Esophagus squamous epithelium (tissue), 4 donors: Measurements from ENCODE around the gene NOS2.

Experiments used
- CTCF ChIP-seq, 6 experiments: fragments of 450-650 bp in 4 of 6; fragments of 200-600 bp in 2 of 6; sonication (generic) in 2 of 6; IDR thresholded peaks; one replicate each; pipeline ENCODE4 v1.5.1; 2016 to 2019; ENCODE audit warnings: antibody characterized with exemption in 6 of 6, mild to moderate bottlenecking in 4 of 6, moderate library complexity in 4 of 6
- POLR2A ChIP-seq, 4 donors: fragments of 450-650 bp; IDR thresholded peaks; one replicate each; pipeline ENCODE4 v1.6.1; 2017; ENCODE audit warnings: antibody characterized with exemption in 4 of 4, mild to moderate bottlenecking in 4 of 4, moderate library complexity in 3 of 4

GRCh38 chr17:27751166-27751565 is 49.2 kb downstream of the NOS2 start:
- no peak for TF ChIP-seq POLR2A (IDR thresholded peaks at IDR 0.05)
- no peak for TF ChIP-seq CTCF (IDR thresholded peaks at IDR 0.05)
